ENCODE measurements around the gene HSCB.

DNA sequence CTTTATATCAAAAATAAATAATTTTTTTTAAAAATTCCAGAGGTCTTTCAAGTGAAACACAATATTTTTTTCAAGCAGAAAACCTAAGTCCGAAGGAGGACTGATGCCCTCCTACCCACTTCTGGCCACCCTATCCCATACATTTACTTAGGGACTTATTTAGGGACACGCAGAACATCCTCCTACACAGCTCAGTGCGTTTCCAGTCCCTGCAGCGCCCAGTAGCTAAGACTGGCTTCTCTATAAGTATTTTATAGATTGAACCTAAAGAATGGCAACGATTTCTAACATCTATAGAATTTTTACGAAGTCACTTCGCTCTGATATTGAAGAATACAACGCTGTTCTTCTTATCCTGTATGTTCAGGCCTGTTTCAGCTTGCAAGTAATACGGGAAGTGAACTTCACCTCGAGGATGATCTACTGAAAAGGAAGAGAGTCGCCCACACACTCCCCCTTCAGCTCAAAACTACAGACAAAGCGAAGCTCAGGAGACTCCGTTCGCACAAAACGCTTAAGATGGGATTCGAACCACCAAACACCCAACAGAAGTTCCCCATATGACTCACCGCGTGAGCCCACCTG lies 547 bp upstream of the HSCB start:
- no peak for TF ChIP-seq POLR2A (IDR thresholded peaks at IDR 0.05)
- TF ChIP-seq, protein P1, sequence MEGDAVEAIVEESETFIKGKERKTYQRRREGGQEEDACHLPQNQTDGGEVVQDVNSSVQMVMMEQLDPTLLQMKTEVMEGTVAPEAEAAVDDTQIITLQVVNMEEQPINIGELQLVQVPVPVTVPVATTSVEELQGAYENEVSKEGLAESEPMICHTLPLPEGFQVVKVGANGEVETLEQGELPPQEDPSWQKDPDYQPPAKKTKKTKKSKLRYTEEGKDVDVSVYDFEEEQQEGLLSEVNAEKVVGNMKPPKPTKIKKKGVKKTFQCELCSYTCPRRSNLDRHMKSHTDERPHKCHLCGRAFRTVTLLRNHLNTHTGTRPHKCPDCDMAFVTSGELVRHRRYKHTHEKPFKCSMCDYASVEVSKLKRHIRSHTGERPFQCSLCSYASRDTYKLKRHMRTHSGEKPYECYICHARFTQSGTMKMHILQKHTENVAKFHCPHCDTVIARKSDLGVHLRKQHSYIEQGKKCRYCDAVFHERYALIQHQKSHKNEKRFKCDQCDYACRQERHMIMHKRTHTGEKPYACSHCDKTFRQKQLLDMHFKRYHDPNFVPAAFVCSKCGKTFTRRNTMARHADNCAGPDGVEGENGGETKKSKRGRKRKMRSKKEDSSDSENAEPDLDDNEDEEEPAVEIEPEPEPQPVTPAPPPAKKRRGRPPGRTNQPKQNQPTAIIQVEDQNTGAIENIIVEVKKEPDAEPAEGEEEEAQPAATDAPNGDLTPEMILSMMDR (IDR thresholded peaks at IDR 0.05) = no peak
